Stimulated activated CD4-positive, alpha-beta T cell treated with anti-CD3 and anti-CD28 coated beads, Interleukin-4, amount 100 ng/mL, for 24 hours (primary cell): Measurements from ENCODE around the gene CCR5.
A peak's percentile ranks its signal among the peaks of the same experiment; 100 is the strongest.
"Not testable (repeated sequence)": the region's sequence is repeated elsewhere in the genome, so short reads cannot be mapped to it uniquely, and the experiment has no call there.

Experiments
- DNase-seq: peaks from one replicate; pipeline ENCODE4 v3.0.0-alpha.2; 2020

CCR5 gene

GRCh38 chr3:46370839-46371518, at the start of gene CCR5:
Gene CCR5 (plus strand): TSS chr3:46370946. CDS start chr3:46372903, 1,957 bp downstream.
- DNase-seq, result peak; percentile 22

- DNase-seq, result no peak
Observed at GRCh38 chr3:46321461-46322104, 49.2 kb upstream of the CCR5 start.

GRCh38 chr3:46324036-46324435, 46.7 kb upstream of the CCR5 start:
- DNase-seq, result no peak

GRCh38 chr3:46325645-46326300, 45.0 kb upstream of the CCR5 start:
- no peak for DNase-seq

GRCh38 chr3:46330676-46331075, 40.1 kb upstream of the CCR5 start:
- not testable (repeated sequence) for DNase-seq

GRCh38 chr3:46334741-46335478, 35.8 kb upstream of the CCR5 start:
- no peak for DNase-seq

GRCh38 chr3:46335541-46335940, 35.2 kb upstream of the CCR5 start:
- DNase-seq, result no peak

- DNase-seq, result no peak
Observed at GRCh38 chr3:46337911-46338310, 32.8 kb upstream of the CCR5 start.

GRCh38 chr3:46338840-46339239, 31.9 kb upstream of the CCR5 start:
- DNase-seq, result no peak

- DNase-seq, result no peak
Observed at GRCh38 chr3:46344476-46344875, 26.3 kb upstream of the CCR5 start.

- no peak for DNase-seq
Observed at GRCh38 chr3:46348823-46349482, 21.8 kb upstream of the CCR5 start.

GRCh38 chr3:46349484-46350261, 21.1 kb upstream of the CCR5 start:
- DNase-seq, result no peak

- DNase-seq, result no peak
Observed at GRCh38 chr3:46350262-46350565, 20.5 kb upstream of the CCR5 start.

- DNase-seq, result no peak
Observed at GRCh38 chr3:46351646-46352045, 19.1 kb upstream of the CCR5 start.

- DNase-seq, result no peak
Observed at GRCh38 chr3:46353090-46353489, 17.7 kb upstream of the CCR5 start.

- peak; percentile 33 for DNase-seq
Observed at GRCh38 chr3:46353647-46354410, 16.9 kb upstream of the CCR5 start, which contains the start of gene CCR2. Gene CCR2 (plus strand): TSS chr3:46354111. CDS start chr3:46357528, 3,417 bp downstream.

GRCh38 chr3:46354478-46354877, 16.3 kb upstream of the CCR5 start:
- DNase-seq, result no peak

GRCh38 chr3:46354984-46355383, 15.8 kb upstream of the CCR5 start:
- no peak for DNase-seq

- no peak for DNase-seq
Observed at GRCh38 chr3:46356276-46356675, 14.5 kb upstream of the CCR5 start.

- no peak for DNase-seq
Observed at GRCh38 chr3:46356909-46357308, 13.8 kb upstream of the CCR5 start.

GRCh38 chr3:46358466-46358865, 12.3 kb upstream of the CCR5 start:
- no peak for DNase-seq
